ENCODE measurements around the gene C11orf58. TPM values are rescaled to one million over a fixed set of nuclear protein-coding genes. Genes with fewer than 3 reads are reported as not detected.

The C11orf58 gene
- polyA plus RNA-seq, 1 donor from 2014 or later = 226 TPM

DNA sequence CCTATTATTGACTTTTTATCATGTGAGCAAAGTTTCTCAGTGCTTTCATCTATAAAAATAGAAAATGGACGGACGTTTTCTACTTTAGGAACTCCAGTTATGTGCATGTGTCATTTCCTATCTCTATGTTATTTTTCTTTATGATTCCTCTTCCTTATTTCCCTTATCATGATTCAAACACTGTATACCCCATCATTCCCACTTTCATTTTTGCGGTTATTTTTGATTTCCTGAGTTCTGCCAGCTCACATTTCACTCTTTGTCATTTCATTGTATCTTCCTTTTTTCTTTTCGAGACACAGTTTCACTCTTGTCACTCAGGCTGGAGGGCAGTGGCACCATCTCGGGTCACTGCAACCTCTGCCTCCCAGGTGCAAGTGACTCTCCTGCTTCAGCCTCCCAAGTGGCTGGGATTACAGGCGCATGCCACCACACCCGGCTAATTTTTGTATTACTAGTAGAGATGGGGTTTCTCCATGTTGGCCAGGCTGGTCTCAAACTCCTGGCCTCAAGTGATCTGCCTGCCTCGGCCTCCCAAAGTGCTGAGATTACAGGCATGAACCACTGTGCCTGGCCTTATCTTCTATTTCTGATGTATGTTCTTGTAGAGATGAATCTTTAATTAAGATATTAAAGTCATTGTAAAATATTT is 21.5 kb downstream of the C11orf58 start:
- H3K4me3 ChIP-seq (ENCODE audit: low read length) = no peak overlapping the region
- H3K9me3 ChIP-seq (ENCODE audit: low read length) = no peaks in the 10 kb centered on the region
- no peak overlapping the region for H3K9ac ChIP-seq (ENCODE audit: low read length)
- H3K4me2 ChIP-seq (ENCODE audit: low read length) = no peak overlapping the region
- TF ChIP-seq CTCF (IDR thresholded peaks at IDR 0.05; ENCODE audit: poor library complexity, severe bottlenecking) (no peak), MXI1 (conservative IDR thresholded peaks at IDR 0.05; ENCODE audit: poor library complexity, severe bottlenecking) (no peak), TAF1 (IDR thresholded peaks at IDR 0.05; ENCODE audit: low read depth) (no peak), RAD21 (conservative IDR thresholded peaks at IDR 0.05) (no peak), EZH2 (IDR thresholded peaks at IDR 0.05; ENCODE audit: borderline replicate concordance, insufficient read depth, low read length, poor library complexity, severe bottlenecking) (no peak), SMC3 (conservative IDR thresholded peaks at IDR 0.05; ENCODE audit: poor library complexity) (no peak), POLR2AphosphoS5 (IDR thresholded peaks at IDR 0.05) (no peak), EP300 (conservative IDR thresholded peaks at IDR 0.05; ENCODE audit: poor library complexity, severe bottlenecking) (no peak)
- TF ChIP-seq, protein P1, sequence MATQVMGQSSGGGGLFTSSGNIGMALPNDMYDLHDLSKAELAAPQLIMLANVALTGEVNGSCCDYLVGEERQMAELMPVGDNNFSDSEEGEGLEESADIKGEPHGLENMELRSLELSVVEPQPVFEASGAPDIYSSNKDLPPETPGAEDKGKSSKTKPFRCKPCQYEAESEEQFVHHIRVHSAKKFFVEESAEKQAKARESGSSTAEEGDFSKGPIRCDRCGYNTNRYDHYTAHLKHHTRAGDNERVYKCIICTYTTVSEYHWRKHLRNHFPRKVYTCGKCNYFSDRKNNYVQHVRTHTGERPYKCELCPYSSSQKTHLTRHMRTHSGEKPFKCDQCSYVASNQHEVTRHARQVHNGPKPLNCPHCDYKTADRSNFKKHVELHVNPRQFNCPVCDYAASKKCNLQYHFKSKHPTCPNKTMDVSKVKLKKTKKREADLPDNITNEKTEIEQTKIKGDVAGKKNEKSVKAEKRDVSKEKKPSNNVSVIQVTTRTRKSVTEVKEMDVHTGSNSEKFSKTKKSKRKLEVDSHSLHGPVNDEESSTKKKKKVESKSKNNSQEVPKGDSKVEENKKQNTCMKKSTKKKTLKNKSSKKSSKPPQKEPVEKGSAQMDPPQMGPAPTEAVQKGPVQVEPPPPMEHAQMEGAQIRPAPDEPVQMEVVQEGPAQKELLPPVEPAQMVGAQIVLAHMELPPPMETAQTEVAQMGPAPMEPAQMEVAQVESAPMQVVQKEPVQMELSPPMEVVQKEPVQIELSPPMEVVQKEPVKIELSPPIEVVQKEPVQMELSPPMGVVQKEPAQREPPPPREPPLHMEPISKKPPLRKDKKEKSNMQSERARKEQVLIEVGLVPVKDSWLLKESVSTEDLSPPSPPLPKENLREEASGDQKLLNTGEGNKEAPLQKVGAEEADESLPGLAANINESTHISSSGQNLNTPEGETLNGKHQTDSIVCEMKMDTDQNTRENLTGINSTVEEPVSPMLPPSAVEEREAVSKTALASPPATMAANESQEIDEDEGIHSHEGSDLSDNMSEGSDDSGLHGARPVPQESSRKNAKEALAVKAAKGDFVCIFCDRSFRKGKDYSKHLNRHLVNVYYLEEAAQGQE (IDR thresholded peaks at IDR 0.05; ENCODE audit: borderline replicate concordance) = no peak
- H3F3A ChIP-seq (ENCODE audit: insufficient read depth, low read length, poor library complexity, severe bottlenecking) = no peaks in the 10 kb centered on the region
- no peaks in the 10 kb centered on the region for H4K20me1 ChIP-seq (ENCODE audit: insufficient read depth)
- no peak overlapping the region for H2AFZ ChIP-seq (ENCODE audit: low read depth, low read length)
- no peaks in the 10 kb centered on the region for H3K79me2 ChIP-seq (replicated peaks; ENCODE audit: insufficient read depth, low read length)
- H3K27me3 ChIP-seq (ENCODE audit: insufficient read depth, low read depth, low read length) = no peaks in the 10 kb centered on the region
- H3K27ac ChIP-seq (ENCODE audit: low read length) = no peak overlapping the region
- H3K36me3 ChIP-seq (ENCODE audit: insufficient read depth, low read length) = no peaks in the 10 kb centered on the region
- no peaks in the 10 kb centered on the region for H3K9me2 ChIP-seq (ENCODE audit: insufficient read depth, low read length)

DNA sequence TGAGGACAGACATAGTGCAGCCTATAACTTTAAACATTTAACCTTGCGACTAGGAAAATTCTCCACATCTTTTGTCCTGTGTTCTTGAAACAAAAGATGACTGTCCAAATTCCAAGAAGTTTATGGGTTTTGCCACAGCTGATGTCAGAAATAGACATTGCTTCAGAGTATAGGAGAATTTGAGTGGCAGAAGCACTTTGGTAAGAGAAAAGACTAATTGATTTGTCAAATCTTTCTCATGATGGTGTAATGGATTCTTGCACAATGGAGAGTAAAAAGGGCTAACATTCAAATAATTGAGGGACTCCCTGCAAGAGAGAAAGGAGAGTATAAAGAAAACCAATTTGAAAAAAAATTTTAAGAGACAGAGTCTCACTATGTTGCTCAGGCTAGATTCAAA is 25.3 kb downstream of the C11orf58 start:
- no peaks in the 10 kb centered on the region for H3K9me3 ChIP-seq (ENCODE audit: low read length)
- H3K4me3 ChIP-seq (ENCODE audit: low read length) = no peak overlapping the region
- H3K36me3 ChIP-seq (ENCODE audit: insufficient read depth, low read length) = no peaks in the 10 kb centered on the region
- H3K27ac ChIP-seq (ENCODE audit: low read length) = no peak overlapping the region
- H3F3A ChIP-seq (ENCODE audit: insufficient read depth, low read length, poor library complexity, severe bottlenecking) = no peaks in the 10 kb centered on the region
- no peak for TF ChIP-seq POLR2AphosphoS5 (IDR thresholded peaks at IDR 0.05)
- TF ChIP-seq MXI1 (conservative IDR thresholded peaks at IDR 0.05; ENCODE audit: poor library complexity, severe bottlenecking) = no peak
- TF ChIP-seq EZH2 (IDR thresholded peaks at IDR 0.05; ENCODE audit: borderline replicate concordance, insufficient read depth, low read length, poor library complexity, severe bottlenecking) = no peak
- TF ChIP-seq CTCF (IDR thresholded peaks at IDR 0.05; ENCODE audit: poor library complexity, severe bottlenecking) = no peak
- TF ChIP-seq SMC3 (conservative IDR thresholded peaks at IDR 0.05; ENCODE audit: poor library complexity) = no peak
- TF ChIP-seq, protein P1 (IDR thresholded peaks at IDR 0.05; ENCODE audit: borderline replicate concordance) = no peak
- TF ChIP-seq TAF1 (IDR thresholded peaks at IDR 0.05; ENCODE audit: low read depth) = no peak
- no peak for TF ChIP-seq EP300 (conservative IDR thresholded peaks at IDR 0.05; ENCODE audit: poor library complexity, severe bottlenecking)
- TF ChIP-seq RAD21 (conservative IDR thresholded peaks at IDR 0.05) = no peak
- no peaks in the 10 kb centered on the region for H3K79me2 ChIP-seq (replicated peaks; ENCODE audit: insufficient read depth, low read length)
- no peaks in the 10 kb centered on the region for H3K9me2 ChIP-seq (ENCODE audit: insufficient read depth, low read length)
- no peaks in the 10 kb centered on the region for H4K20me1 ChIP-seq (ENCODE audit: insufficient read depth)
- H2AFZ ChIP-seq (ENCODE audit: low read depth, low read length) = no peak overlapping the region
- H3K4me2 ChIP-seq (ENCODE audit: low read length) = no peak overlapping the region
- no peaks in the 10 kb centered on the region for H3K27me3 ChIP-seq (ENCODE audit: insufficient read depth, low read depth, low read length)
- H3K9ac ChIP-seq (ENCODE audit: low read length) = no peak overlapping the region
